ENCODE measurements around the gene BLVRB.
A peak's percentile ranks its signal among the peaks of the same experiment; 100 is the strongest.
"Not testable (repeated sequence)": the region's sequence is repeated elsewhere in the genome, so short reads cannot be mapped to it uniquely, and the experiment has no call there.

The BLVRB gene

DNA sequence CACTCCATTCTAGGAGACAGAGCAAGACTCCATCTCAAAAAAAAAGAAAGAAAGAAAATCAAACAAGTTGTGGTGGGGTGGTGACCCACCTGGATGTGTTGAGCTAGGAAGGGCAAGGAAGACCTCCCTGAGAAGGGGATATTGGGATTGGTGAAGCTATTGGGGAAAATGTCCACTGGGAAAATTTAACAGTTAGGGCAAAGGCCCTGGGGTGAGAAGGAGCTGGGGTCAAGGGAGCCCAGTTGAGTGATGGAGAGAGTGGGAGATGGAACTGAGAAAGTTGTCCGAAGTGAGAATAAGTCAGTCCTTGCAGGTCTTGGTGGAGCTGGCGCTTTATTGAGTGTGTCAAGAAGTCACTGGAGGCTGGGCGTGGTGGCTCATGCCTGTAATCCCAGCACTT is 27.3 kb downstream of the BLVRB start:
- no peaks in the 10 kb centered on the region for H3K27me3 ChIP-seq (ENCODE audit: control insufficient read depth, insufficient read depth, low read length)
- no peaks in the 10 kb centered on the region for H3K9me3 ChIP-seq (ENCODE audit: control insufficient read depth, insufficient read depth, low read length)
- H3K4me3 ChIP-seq (ENCODE audit: low read length): no peak overlapping the region
- peaks cover 9% of the 10 kb centered on the region for H3K36me3 ChIP-seq (ENCODE audit: control insufficient read depth, insufficient read depth, low read length)
- DNase-seq (ENCODE audit: low read depth, low spot score): no peak
- WGBS (ENCODE audit: insufficient coverage, insufficient read length): no CpG with 5 or more reads among the region's 3 CpGs
- H3K4me1 ChIP-seq (ENCODE audit: control insufficient read depth, insufficient read depth, low read length): no peaks in the 10 kb centered on the region
- no peak overlapping the region for H3K27ac ChIP-seq (ENCODE audit: low read length)

GRCh38 chr19:40433391-40434216 is 31.9 kb downstream of the BLVRB start:
- WGBS (ENCODE audit: insufficient coverage, insufficient read length): no CpG with 5 or more reads among the region's 50 CpGs
- no peaks in the 10 kb centered on the region for H3K4me1 ChIP-seq (ENCODE audit: control insufficient read depth, insufficient read depth, low read length)
- no peak for DNase-seq (ENCODE audit: low read depth, low spot score)
- H3K36me3 ChIP-seq (ENCODE audit: control insufficient read depth, insufficient read depth, low read length): no peaks in the 10 kb centered on the region
- H3K27ac ChIP-seq (ENCODE audit: low read length): peak overlapping the region; percentile 36
- peak overlapping the region; percentile 2; the same call in 1 of the 2 replicates for H3K4me3 ChIP-seq (ENCODE audit: low read length)
- no peaks in the 10 kb centered on the region for H3K27me3 ChIP-seq (ENCODE audit: control insufficient read depth, insufficient read depth, low read length)
- no peaks in the 10 kb centered on the region for H3K9me3 ChIP-seq (ENCODE audit: control insufficient read depth, insufficient read depth, low read length)

DNA sequence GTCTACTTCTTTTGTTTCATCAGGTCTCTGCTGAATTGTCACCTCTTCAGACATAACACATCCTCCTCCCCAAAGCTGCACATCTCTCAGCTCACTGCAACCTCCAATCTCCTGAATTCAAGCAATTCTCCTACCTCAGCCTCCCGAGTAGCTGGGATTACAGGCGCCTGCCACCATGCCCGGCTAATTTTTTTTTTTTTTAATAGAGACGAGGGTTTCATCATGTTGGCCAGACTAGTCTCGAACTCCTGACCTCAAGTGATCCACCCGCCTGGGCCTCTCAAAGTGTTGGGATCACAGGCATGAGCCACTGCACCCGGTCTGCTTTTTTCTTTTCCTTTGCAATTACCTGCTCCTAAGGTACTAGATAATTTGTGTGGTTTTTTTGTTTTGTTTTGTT is 32.8 kb downstream of the BLVRB start:
- no CpG with 5 or more reads among the region's 7 CpGs for WGBS (ENCODE audit: insufficient coverage, insufficient read length)
- H3K27me3 ChIP-seq (ENCODE audit: control insufficient read depth, insufficient read depth, low read length); H3K27ac ChIP-seq (ENCODE audit: low read length); H3K36me3 ChIP-seq (ENCODE audit: control insufficient read depth, insufficient read depth, low read length); DNase-seq (ENCODE audit: low read depth, low spot score); H3K4me3 ChIP-seq (ENCODE audit: low read length); H3K4me1 ChIP-seq (ENCODE audit: control insufficient read depth, insufficient read depth, low read length); H3K9me3 ChIP-seq (ENCODE audit: control insufficient read depth, insufficient read depth, low read length): not testable (repeated sequence)

- H3K4me1 ChIP-seq (ENCODE audit: control insufficient read depth, insufficient read depth, low read length): no peaks in the 10 kb centered on the region
- no peaks in the 10 kb centered on the region for H3K27me3 ChIP-seq (ENCODE audit: control insufficient read depth, insufficient read depth, low read length)
- H3K36me3 ChIP-seq (ENCODE audit: control insufficient read depth, insufficient read depth, low read length): no peaks in the 10 kb centered on the region
- H3K9me3 ChIP-seq (ENCODE audit: control insufficient read depth, insufficient read depth, low read length): no peaks in the 10 kb centered on the region
- DNase-seq (ENCODE audit: low read depth, low spot score): no peak
- WGBS (ENCODE audit: insufficient coverage, insufficient read length): no CpG with 5 or more reads among the region's 3 CpGs
- H3K27ac ChIP-seq (ENCODE audit: low read length): no peak overlapping the region
- no peak overlapping the region for H3K4me3 ChIP-seq (ENCODE audit: low read length)
Observed at GRCh38 chr19:40431698-40432097, 33.8 kb downstream of the BLVRB start.

GRCh38 chr19:40430242-40430641 is 35.3 kb downstream of the BLVRB start:
- H3K27ac ChIP-seq (ENCODE audit: low read length); DNase-seq (ENCODE audit: low read depth, low spot score); H3K27me3 ChIP-seq (ENCODE audit: control insufficient read depth, insufficient read depth, low read length); H3K36me3 ChIP-seq (ENCODE audit: control insufficient read depth, insufficient read depth, low read length); H3K4me3 ChIP-seq (ENCODE audit: low read length); H3K9me3 ChIP-seq (ENCODE audit: control insufficient read depth, insufficient read depth, low read length); H3K4me1 ChIP-seq (ENCODE audit: control insufficient read depth, insufficient read depth, low read length): not testable (repeated sequence)
- WGBS (ENCODE audit: insufficient coverage, insufficient read length): no CpG with 5 or more reads among the region's 10 CpGs

DNA sequence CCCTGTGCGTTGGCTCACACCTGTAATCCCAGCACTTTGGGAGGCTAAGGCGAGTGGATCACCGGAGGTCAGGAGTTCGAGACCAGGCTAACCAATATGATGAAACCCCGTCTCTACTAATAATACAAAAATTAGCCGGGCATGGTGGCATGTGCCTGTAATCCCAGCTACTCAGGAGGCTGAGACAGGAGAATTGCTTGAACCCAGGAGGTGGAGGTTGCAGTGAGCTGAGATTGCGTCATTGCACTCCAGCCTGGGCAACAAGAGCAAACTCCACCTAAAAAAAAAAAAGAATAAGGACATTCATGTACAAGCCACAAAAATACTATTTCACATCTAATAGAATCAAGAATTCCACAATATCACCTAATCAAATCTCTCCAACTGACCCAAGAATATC is 37.3 kb downstream of the BLVRB start:
- not testable (repeated sequence) for H3K4me1 ChIP-seq (ENCODE audit: control insufficient read depth, insufficient read depth, low read length); DNase-seq (ENCODE audit: low read depth, low spot score); H3K4me3 ChIP-seq (ENCODE audit: low read length); H3K36me3 ChIP-seq (ENCODE audit: control insufficient read depth, insufficient read depth, low read length); H3K27me3 ChIP-seq (ENCODE audit: control insufficient read depth, insufficient read depth, low read length); H3K27ac ChIP-seq (ENCODE audit: low read length); H3K9me3 ChIP-seq (ENCODE audit: control insufficient read depth, insufficient read depth, low read length)
- WGBS (ENCODE audit: insufficient coverage, insufficient read length): no CpG with 5 or more reads among the region's 7 CpGs

DNA sequence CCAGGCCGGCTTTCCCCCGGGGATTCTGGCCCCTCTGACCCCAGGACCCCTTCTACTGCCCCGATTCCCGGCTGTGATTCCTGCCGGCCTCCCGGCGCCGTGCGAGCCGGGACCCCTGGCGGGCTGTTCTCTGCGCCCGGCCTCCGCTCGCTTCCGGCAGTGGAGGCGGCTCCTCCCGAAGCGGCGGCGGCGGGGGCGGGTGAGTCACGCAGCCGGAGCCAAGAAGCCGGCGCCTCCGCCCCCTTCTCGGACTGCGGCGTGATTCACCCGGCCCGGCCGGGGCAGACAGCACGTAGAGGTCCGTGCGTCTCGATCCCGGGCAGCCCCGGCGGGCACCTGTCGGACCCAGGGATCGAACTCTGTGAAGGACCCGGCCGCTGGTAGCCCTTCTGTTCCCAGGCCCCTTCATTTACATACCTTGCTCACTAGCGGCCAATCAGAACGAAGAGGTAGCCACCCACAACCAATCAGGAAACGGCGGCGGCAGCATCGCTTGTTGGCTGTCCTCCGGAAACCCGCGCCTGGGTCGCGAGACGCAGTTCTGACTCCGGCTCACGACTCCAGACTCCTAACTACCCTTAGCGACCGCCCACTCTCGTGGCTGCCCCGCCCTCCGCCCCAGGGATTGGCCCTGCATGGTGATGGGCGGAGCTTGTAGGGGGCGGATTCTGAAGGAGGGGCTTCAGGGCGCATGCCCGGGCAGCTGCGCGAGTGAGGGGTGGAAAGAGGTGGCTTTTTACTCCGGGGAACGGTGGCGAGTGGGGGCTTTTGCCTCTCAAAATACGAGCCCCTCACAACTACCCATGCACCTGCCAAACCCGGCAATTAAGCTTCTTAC is 39.9 kb downstream of the BLVRB start, which contains the start of gene SERTAD1:
Gene SERTAD1 (minus strand): TSS at position 543 of the 838 bp plus-strand sequence. CDS start 2,446 bp downstream, outside the sequence.
- peak; percentile 98 for DNase-seq (ENCODE audit: low read depth, low spot score)
- Histone ChIP-seq H3K27me3 (ENCODE audit: control insufficient read depth, insufficient read depth, low read length) (no peaks in the 10 kb centered on the region), H3K4me1 (ENCODE audit: control insufficient read depth, insufficient read depth, low read length) (no peaks in the 10 kb centered on the region), H3K4me3 (ENCODE audit: low read length) (peak within 1 kb of the TSS; percentile 75), H3K36me3 (ENCODE audit: control insufficient read depth, insufficient read depth, low read length) (no peaks in the 10 kb centered on the region), H3K9me3 (ENCODE audit: control insufficient read depth, insufficient read depth, low read length) (no peaks in the 10 kb centered on the region), H3K27ac (ENCODE audit: low read length) (no peak within 1 kb of the TSS)
- no CpG with 5 or more reads among the region's 75 CpGs for WGBS (ENCODE audit: insufficient coverage, insufficient read length)

DNA sequence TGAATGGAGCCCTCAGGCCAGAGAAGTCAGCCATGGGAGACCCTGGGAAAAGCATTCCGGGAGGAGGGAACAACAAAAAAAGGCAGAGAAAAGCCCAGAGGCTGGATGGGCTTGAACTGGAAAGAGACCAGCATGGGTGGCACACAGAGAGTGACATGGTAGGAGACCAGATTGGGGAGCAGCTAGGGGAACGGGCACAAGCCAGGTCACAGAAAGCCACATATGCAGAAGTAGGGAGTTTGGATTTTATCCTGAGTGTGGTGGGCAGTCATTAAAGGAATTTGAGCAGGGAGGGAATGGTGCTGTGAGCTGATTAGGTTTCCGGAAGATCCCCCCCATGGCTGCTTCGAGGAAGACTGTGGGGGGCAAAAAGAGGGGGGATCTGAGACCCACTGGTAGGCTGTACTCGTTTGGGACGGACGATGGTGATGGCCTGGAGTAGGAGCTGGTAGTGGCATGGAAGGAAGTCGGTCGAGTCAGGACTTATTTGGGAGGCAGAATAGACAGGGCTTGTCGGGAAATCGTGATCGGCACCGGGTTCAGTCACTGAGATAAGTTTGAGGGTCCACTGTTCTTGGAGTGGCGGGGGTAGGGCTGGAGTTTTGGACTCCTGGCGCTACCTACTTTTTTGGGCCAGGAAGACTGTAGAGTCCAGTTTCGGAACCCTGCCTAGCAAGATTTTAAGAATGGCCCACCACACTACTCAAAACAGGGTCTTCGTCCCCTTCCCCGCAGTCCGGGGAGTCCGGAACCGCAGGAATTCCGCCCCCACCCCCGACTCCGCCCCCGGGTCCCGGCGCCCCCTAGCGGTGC is 40.7 kb downstream of the BLVRB start:
- Histone ChIP-seq H3K27me3 (ENCODE audit: control insufficient read depth, insufficient read depth, low read length) (no peaks in the 10 kb centered on the region), H3K36me3 (ENCODE audit: control insufficient read depth, insufficient read depth, low read length) (no peaks in the 10 kb centered on the region), H3K27ac (ENCODE audit: low read length) (no peak overlapping the region), H3K9me3 (ENCODE audit: control insufficient read depth, insufficient read depth, low read length) (no peaks in the 10 kb centered on the region), H3K4me3 (ENCODE audit: low read length) (peak overlapping the region; percentile 75; the same call in 1 of the 2 replicates), H3K4me1 (ENCODE audit: control insufficient read depth, insufficient read depth, low read length) (no peaks in the 10 kb centered on the region)
- DNase-seq (ENCODE audit: low read depth, low spot score): no peak
- WGBS (ENCODE audit: insufficient coverage, insufficient read length): no CpG with 5 or more reads among the region's 28 CpGs

GRCh38 chr19:40423938-40424337 is 41.6 kb downstream of the BLVRB start:
- H3K4me1 ChIP-seq (ENCODE audit: control insufficient read depth, insufficient read depth, low read length): no peaks in the 10 kb centered on the region
- no peaks in the 10 kb centered on the region for H3K36me3 ChIP-seq (ENCODE audit: control insufficient read depth, insufficient read depth, low read length)
- DNase-seq (ENCODE audit: low read depth, low spot score): no peak
- WGBS (ENCODE audit: insufficient coverage, insufficient read length): no CpG with 5 or more reads among the region's 6 CpGs
- no peaks in the 10 kb centered on the region for H3K27me3 ChIP-seq (ENCODE audit: control insufficient read depth, insufficient read depth, low read length)
- no peaks in the 10 kb centered on the region for H3K9me3 ChIP-seq (ENCODE audit: control insufficient read depth, insufficient read depth, low read length)
- no peak overlapping the region for H3K4me3 ChIP-seq (ENCODE audit: low read length)
- no peak overlapping the region for H3K27ac ChIP-seq (ENCODE audit: low read length)

Data from iPS DF 6.9 (cell line).